T47D (cell line): ENCODE data around the gene DENND1A.
"Not testable (repeated sequence)": the region's sequence is repeated elsewhere in the genome, so short reads cannot be mapped to it uniquely, and the experiment has no call there.

Experiments used
- DNase-seq, 2 experiments: peaks; one replicate each; pipeline versions ENCODE4 v3.0.0 to v3.0.0-alpha.2; 2011 to 2012; ENCODE audit warnings: low read depth in 1 of 2, low spot score in 1 of 2
- JUND ChIP-seq: IDR thresholded peaks from 2 replicates; pipeline ENCODE4 v1.6.1; 2012; ENCODE audit warnings: low read depth
- in situ Hi-C: cut with HindIII; loops from 2 replicates; pipeline ENCODE4 v1.10.0; 2016; ENCODE audit warnings: low sequenced_read_pairs, low pct_unique_long_range_greater_than_20kb

The DENND1A gene

GRCh38 chr9:123887837-123888236, 42.1 kb downstream of the DENND1A start:
- TF ChIP-seq JUND, result no peak
- DNase-seq, result no peak
- in situ Hi-C loops, result no loop called here

- in situ Hi-C loops, DNase-seq: not testable (repeated sequence)
Observed at GRCh38 chr9:123885834-123886233, 44.1 kb downstream of the DENND1A start.

GRCh38 chr9:123883634-123884033, 46.3 kb downstream of the DENND1A start:
- in situ Hi-C loops, result no loop called here
- no peak for TF ChIP-seq JUND

GRCh38 chr9:123881604-123882003, 48.3 kb downstream of the DENND1A start:
- in situ Hi-C loops, result no loop called here
- TF ChIP-seq JUND, result no peak
- DNase-seq, result no peak

More at GRCh38 chr9:123883634-123884033, 46.3 kb downstream of the DENND1A start:
- DNase-seq, result no peak

- in situ Hi-C loops, result no loop called here
- no peak for TF ChIP-seq JUND
- DNase-seq, result no peak
Observed at GRCh38 chr9:123880420-123880819, 49.5 kb downstream of the DENND1A start.

GRCh38 chr9:123876750-123877149, 53.2 kb downstream of the DENND1A start:
- TF ChIP-seq JUND, result no peak
- in situ Hi-C loops, result no loop called here
- no peak for DNase-seq

GRCh38 chr9:123872710-123873109, 57.2 kb downstream of the DENND1A start:
- TF ChIP-seq JUND, result no peak
- in situ Hi-C loops, result no loop called here
- DNase-seq, result no peak

- DNase-seq, result peak in 1 of 2 experiments; percentile 12
- TF ChIP-seq JUND, result no peak
- in situ Hi-C loops, result no loop called here
Observed at GRCh38 chr9:123871781-123872180, 58.1 kb downstream of the DENND1A start.

GRCh38 chr9:123868002-123868401, 61.9 kb downstream of the DENND1A start:
- DNase-seq, result no peak
- in situ Hi-C loops, result no loop called here
- no peak for TF ChIP-seq JUND

- DNase-seq, result no peak
- no peak for TF ChIP-seq JUND
Observed at GRCh38 chr9:123867034-123867433, 62.9 kb downstream of the DENND1A start.

GRCh38 chr9:123866497-123866896, 63.4 kb downstream of the DENND1A start:
- no peak for DNase-seq
- in situ Hi-C loops, result no loop called here
- TF ChIP-seq JUND, result no peak

More at GRCh38 chr9:123867034-123867433, 62.9 kb downstream of the DENND1A start:
- in situ Hi-C loops, result no loop called here

GRCh38 chr9:123865226-123866000, 64.5 kb downstream of the DENND1A start:
- in situ Hi-C loops, result no loop called here
- no peak for DNase-seq
- TF ChIP-seq JUND, result no peak

- in situ Hi-C loops, result no loop called here
- DNase-seq, result no peak
- TF ChIP-seq JUND, result no peak
Observed at GRCh38 chr9:123864251-123864650, 65.7 kb downstream of the DENND1A start.

GRCh38 chr9:123863164-123863855, 66.6 kb downstream of the DENND1A start:
- DNase-seq, result no peak
- TF ChIP-seq JUND, result no peak
- in situ Hi-C loops, result no loop called here
